HepG2 (cell line): ENCODE results near the gene TMEM250. TPM values are rescaled to one million over a fixed set of nuclear protein-coding genes. Genes with fewer than 3 reads are reported as not detected.

Experiments used
- FOXK1 ChIP-seq: sonication (generic); formaldehyde crosslinking; IDR thresholded peaks from 2 replicates; pipeline ENCODE4 v1.4.0; 2020; ENCODE audit warnings: low read depth, missing genetic modification reagents, borderline replicate concordance
- HNF4A ChIP-seq: sonication (generic); formaldehyde crosslinking; IDR thresholded peaks from 2 replicates; pipeline ENCODE4 v1.4.0; 2020; ENCODE audit warnings: missing genetic modification reagents
- ISL2 ChIP-seq: sonication (generic); formaldehyde crosslinking; IDR thresholded peaks from 2 replicates; pipeline ENCODE4 v1.5.0; 2020; ENCODE audit warnings: missing genetic modification reagents
- KLF15 ChIP-seq: sonication (generic); formaldehyde crosslinking; IDR thresholded peaks from 2 replicates; pipeline ENCODE4 v1.8.1; 2023; ENCODE audit warnings: borderline replicate concordance, mild to moderate bottlenecking, inconsistent platforms, missing genetic modification reagents, mixed read lengths
- SOX6 ChIP-seq, 2 experiments: fragments of 450-650 bp in 1 of 2; sonication (generic) in 1 of 2; formaldehyde crosslinking in 1 of 2; IDR thresholded peaks; 2 replicates each; pipeline versions ENCODE4 v1.4.0 to v1.6.1; 2017 to 2020; ENCODE audit warnings: antibody characterized with exemption in 1 of 2, mild to moderate bottlenecking in 1 of 2, missing genetic modification reagents in 1 of 2
- ZNF577 ChIP-seq: sonication (generic); formaldehyde crosslinking; IDR thresholded peaks from 2 replicates; pipeline ENCODE4 v1.4.0; 2020; ENCODE audit warnings: mild to moderate bottlenecking, low read depth, missing genetic modification reagents, borderline replicate concordance
- polyA plus RNA-seq, 8 experiments: library from polyadenylated mRNA; depleted of rRNA in 3 of 8; stranded (reverse) in 7 of 8; unstranded in 1 of 8; fragments of >200 nt; fragmentation: Illumina TruSeq in 4 of 8; extraction: Trizol in 4 of 8; gene quantifications; 2 replicates each; pipeline versions ENCODE4 v1.2.1 to v1.2.3, GENCODE V29; 2011 to 2016; ENCODE audit warnings: low read depth in 4 of 8, missing spikeins in 1 of 8, mixed read lengths in 1 of 8; ENCODE audit not compliant: insufficient read depth in 1 of 8
- total RNA-seq, 5 experiments: library from RNA; depleted of rRNA; stranded (reverse); fragments of >200 nt; fragmentation: Illumina TruSeq; extraction: Trizol; gene quantifications; 2 replicates each; pipeline ENCODE4 v1.2.3, GENCODE V29; 2016; ENCODE audit warnings: low read depth in 1 of 5
- TF ChIP-seq, protein P1 (sequence below): sonication (generic); formaldehyde crosslinking; IDR thresholded peaks from 2 replicates; pipeline ENCODE4 v1.4.0; 2020; ENCODE audit warnings: missing genetic modification reagents
- TF ChIP-seq, protein P2 (sequence below): sonication (generic); formaldehyde crosslinking; conservative IDR thresholded peaks from 2 replicates; pipeline ENCODE4 v1.4.0; 2020; ENCODE audit warnings: mild to moderate bottlenecking, missing genetic modification reagents, moderate library complexity
- TF ChIP-seq, protein P3 (sequence below): sonication (generic); formaldehyde crosslinking; IDR thresholded peaks from 2 replicates; pipeline ENCODE4 v1.5.1; 2020; ENCODE audit warnings: mild to moderate bottlenecking, missing genetic modification reagents
- TF ChIP-seq, protein P4 (sequence below): sonication (generic); formaldehyde crosslinking; IDR thresholded peaks from 2 replicates; pipeline ENCODE4 v1.4.0; 2020; ENCODE audit warnings: missing genetic modification reagents
- TF ChIP-seq, protein P5 (sequence below): sonication (generic); formaldehyde crosslinking; IDR thresholded peaks from 2 replicates; pipeline ENCODE4 v1.4.0; 2020; ENCODE audit warnings: mild to moderate bottlenecking, missing genetic modification reagents

Gene TMEM250
- total and polyA plus RNA-seq, 2 of the 13 experiments (the other 11 are each of a cell fraction or from before 2014, with no cell fraction given), result 5.5 to 13.9 TPM

DNA sequence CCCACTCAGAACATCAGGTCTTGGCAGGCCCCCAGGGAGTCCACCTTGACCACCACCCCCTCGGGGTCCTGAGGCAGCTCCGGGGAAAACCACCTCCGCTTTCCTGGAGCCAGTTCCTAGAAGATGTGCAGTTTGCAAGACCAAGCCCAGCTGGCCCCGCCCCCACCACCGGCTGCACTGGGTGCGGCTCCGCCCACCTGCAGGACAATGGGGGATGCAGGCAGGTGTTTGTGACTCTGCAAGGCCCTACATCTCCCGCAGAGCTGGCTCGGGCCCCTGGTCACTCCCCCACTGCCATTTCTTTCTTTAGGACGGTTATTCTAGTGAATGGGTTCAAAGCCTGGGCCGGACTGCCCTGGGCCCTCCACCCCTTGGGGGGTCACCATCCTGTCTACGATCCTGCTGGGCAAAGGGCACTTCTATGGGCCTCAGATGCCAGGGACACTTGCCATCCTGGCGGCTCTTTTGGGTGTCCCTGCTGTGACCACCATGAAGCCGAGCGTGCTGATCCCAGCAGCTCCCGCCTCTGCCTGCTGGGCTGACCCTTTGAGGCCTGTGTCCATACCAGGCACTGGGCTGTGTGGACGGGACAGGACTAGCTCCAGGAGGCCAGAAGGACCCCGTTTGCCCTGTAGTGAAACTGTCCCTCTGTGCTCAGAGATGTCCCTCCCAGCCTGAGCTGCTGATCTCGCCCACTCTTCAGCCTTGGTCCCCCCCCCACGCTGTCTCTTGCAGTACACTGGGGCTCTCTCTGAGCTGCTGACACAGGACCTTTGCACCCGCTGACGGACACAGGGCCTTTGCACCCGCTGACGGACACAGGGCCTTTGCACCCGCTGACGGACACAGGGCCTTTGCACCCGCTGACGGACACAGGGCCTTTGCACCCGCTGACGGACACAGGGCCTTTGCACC, 17.7 kb downstream of the TMEM250 start (continued):
- TF ChIP-seq, protein P1, sequence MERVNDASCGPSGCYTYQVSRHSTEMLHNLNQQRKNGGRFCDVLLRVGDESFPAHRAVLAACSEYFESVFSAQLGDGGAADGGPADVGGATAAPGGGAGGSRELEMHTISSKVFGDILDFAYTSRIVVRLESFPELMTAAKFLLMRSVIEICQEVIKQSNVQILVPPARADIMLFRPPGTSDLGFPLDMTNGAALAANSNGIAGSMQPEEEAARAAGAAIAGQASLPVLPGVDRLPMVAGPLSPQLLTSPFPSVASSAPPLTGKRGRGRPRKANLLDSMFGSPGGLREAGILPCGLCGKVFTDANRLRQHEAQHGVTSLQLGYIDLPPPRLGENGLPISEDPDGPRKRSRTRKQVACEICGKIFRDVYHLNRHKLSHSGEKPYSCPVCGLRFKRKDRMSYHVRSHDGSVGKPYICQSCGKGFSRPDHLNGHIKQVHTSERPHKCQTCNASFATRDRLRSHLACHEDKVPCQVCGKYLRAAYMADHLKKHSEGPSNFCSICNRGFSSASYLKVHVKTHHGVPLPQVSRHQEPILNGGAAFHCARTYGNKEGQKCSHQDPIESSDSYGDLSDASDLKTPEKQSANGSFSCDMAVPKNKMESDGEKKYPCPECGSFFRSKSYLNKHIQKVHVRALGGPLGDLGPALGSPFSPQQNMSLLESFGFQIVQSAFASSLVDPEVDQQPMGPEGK, result peak; percentile 46; the same call in 1 of the 2 replicates
- TF ChIP-seq, protein P2, sequence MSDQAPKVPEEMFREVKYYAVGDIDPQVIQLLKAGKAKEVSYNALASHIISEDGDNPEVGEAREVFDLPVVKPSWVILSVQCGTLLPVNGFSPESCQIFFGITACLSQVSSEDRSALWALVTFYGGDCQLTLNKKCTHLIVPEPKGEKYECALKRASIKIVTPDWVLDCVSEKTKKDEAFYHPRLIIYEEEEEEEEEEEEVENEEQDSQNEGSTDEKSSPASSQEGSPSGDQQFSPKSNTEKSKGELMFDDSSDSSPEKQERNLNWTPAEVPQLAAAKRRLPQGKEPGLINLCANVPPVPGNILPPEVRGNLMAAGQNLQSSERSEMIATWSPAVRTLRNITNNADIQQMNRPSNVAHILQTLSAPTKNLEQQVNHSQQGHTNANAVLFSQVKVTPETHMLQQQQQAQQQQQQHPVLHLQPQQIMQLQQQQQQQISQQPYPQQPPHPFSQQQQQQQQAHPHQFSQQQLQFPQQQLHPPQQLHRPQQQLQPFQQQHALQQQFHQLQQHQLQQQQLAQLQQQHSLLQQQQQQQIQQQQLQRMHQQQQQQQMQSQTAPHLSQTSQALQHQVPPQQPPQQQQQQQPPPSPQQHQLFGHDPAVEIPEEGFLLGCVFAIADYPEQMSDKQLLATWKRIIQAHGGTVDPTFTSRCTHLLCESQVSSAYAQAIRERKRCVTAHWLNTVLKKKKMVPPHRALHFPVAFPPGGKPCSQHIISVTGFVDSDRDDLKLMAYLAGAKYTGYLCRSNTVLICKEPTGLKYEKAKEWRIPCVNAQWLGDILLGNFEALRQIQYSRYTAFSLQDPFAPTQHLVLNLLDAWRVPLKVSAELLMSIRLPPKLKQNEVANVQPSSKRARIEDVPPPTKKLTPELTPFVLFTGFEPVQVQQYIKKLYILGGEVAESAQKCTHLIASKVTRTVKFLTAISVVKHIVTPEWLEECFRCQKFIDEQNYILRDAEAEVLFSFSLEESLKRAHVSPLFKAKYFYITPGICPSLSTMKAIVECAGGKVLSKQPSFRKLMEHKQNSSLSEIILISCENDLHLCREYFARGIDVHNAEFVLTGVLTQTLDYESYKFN (CRISPR knock-in tag), result 0 out of 2 replicates have a peak, but pooled peaks have one; percentile 6
- TF ChIP-seq SOX6 (IDR thresholded peaks at IDR 0.05), result no peak
- no peak for TF ChIP-seq SOX6 (CRISPR knock-in tag; IDR thresholded peaks at IDR 0.05)
- no peak for TF ChIP-seq ISL2 (CRISPR knock-in tag)
- TF ChIP-seq ZNF577 (CRISPR knock-in tag), result no peak
- TF ChIP-seq KLF15 (CRISPR knock-in tag), result no peak
- TF ChIP-seq HNF4A (CRISPR knock-in tag), result peak; percentile 62
- TF ChIP-seq, protein P3, sequence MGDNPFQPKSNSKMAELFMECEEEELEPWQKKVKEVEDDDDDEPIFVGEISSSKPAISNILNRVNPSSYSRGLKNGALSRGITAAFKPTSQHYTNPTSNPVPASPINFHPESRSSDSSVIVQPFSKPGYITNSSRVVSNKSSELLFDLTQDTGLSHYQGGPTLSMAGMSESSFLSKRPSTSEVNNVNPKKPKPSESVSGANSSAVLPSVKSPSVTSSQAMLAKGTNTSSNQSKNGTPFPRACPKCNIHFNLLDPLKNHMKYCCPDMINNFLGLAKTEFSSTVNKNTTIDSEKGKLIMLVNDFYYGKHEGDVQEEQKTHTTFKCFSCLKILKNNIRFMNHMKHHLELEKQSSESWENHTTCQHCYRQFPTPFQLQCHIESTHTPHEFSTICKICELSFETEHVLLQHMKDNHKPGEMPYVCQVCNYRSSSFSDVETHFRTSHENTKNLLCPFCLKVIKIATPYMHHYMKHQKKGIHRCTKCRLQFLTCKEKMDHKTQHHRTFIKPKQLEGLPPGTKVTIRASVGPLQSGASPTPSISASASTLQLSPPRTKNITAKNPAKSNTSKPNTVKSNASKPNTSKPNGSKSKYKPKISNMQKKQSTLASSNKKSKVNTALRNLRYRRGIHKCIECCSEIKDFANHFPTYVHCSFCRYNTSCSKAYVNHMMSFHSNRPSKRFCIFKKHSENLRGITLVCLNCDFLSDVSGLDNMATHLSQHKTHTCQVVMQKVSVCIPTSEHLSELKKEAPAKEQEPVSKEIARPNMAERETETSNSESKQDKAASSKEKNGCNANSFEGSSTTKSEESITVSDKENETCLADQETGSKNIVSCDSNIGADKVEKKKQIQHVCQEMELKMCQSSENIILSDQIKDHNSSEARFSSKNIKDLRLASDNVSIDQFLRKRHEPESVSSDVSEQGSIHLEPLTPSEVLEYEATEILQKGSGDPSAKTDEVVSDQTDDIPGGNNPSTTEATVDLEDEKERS (CRISPR knock-in tag), result peak; percentile 71; the same call in 1 of the 2 replicates
- TF ChIP-seq, protein P4, sequence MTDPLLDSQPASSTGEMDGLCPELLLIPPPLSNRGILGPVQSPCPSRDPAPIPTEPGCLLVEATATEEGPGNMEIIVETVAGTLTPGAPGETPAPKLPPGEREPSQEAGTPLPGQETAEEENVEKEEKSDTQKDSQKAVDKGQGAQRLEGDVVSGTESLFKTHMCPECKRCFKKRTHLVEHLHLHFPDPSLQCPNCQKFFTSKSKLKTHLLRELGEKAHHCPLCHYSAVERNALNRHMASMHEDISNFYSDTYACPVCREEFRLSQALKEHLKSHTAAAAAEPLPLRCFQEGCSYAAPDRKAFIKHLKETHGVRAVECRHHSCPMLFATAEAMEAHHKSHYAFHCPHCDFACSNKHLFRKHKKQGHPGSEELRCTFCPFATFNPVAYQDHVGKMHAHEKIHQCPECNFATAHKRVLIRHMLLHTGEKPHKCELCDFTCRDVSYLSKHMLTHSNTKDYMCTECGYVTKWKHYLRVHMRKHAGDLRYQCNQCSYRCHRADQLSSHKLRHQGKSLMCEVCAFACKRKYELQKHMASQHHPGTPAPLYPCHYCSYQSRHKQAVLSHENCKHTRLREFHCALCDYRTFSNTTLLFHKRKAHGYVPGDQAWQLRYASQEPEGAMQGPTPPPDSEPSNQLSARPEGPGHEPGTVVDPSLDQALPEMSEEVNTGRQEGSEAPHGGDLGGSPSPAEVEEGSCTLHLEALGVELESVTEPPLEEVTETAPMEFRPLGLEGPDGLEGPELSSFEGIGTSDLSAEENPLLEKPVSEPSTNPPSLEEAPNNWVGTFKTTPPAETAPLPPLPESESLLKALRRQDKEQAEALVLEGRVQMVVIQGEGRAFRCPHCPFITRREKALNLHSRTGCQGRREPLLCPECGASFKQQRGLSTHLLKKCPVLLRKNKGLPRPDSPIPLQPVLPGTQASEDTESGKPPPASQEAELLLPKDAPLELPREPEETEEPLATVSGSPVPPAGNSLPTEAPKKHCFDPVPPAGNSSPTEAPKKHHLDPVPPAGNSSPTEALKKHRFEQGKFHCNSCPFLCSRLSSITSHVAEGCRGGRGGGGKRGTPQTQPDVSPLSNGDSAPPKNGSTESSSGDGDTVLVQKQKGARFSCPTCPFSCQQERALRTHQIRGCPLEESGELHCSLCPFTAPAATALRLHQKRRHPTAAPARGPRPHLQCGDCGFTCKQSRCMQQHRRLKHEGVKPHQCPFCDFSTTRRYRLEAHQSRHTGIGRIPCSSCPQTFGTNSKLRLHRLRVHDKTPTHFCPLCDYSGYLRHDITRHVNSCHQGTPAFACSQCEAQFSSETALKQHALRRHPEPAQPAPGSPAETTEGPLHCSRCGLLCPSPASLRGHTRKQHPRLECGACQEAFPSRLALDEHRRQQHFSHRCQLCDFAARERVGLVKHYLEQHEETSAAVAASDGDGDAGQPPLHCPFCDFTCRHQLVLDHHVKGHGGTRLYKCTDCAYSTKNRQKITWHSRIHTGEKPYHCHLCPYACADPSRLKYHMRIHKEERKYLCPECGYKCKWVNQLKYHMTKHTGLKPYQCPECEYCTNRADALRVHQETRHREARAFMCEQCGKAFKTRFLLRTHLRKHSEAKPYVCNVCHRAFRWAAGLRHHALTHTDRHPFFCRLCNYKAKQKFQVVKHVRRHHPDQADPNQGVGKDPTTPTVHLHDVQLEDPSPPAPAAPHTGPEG (CRISPR knock-in tag), result no peak
- TF ChIP-seq, protein P5, sequence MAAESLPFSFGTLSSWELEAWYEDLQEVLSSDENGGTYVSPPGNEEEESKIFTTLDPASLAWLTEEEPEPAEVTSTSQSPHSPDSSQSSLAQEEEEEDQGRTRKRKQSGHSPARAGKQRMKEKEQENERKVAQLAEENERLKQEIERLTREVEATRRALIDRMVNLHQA, result no peak
- TF ChIP-seq FOXK1 (CRISPR knock-in tag), result no peak
